Chondrocyte (in vitro differentiated cells): ENCODE results near the gene POLN. TPM values are rescaled to one million over a fixed set of nuclear protein-coding genes. Genes with fewer than 3 reads are reported as not detected.
"Not testable (repeated sequence)": the region's sequence is repeated elsewhere in the genome, so short reads cannot be mapped to it uniquely, and the experiment has no call there.

Experiments used
- DNase-seq: peaks from one replicate; pipeline ENCODE4 v3.0.0; 2021; ENCODE audit warnings: mixed read lengths, low spot score
- H3K27ac Mint-ChIP-seq: one replicate; pipeline ENCODE4 v1.8.0; 2021; ENCODE audit warnings: mild to moderate bottlenecking, moderate library complexity, mixed read lengths; ENCODE audit not compliant: unreplicated experiment
- H3K27me3 Mint-ChIP-seq: 2 replicates; pipeline ENCODE4 v1.8.0; 2021; ENCODE audit warnings: low read depth, mixed read lengths
- H3K36me3 Mint-ChIP-seq: 2 replicates; pipeline ENCODE4 v1.8.0; 2021; ENCODE audit warnings: low read depth, mixed read lengths
- H3K4me1 Mint-ChIP-seq: 2 replicates; pipeline ENCODE4 v1.8.0; 2021; ENCODE audit warnings: low read depth, mild to moderate bottlenecking, mixed read lengths
- H3K4me3 Mint-ChIP-seq: one replicate; pipeline ENCODE4 v1.8.0; 2021; ENCODE audit warnings: mild to moderate bottlenecking, moderate library complexity, mixed read lengths; ENCODE audit not compliant: unreplicated experiment
- H3K9me3 Mint-ChIP-seq: 2 replicates; pipeline ENCODE4 v1.8.0; 2021; ENCODE audit warnings: low read depth, mixed read lengths
- CTCF ChIP-seq: fragments of 200-600 bp; sonication (generic); IDR thresholded peaks from 2 replicates; pipeline ENCODE4 v1.5.0; 2021; ENCODE audit warnings: antibody characterized with exemption, mild to moderate bottlenecking, moderate library complexity
- total RNA-seq: library from RNA; stranded (reverse); gene quantifications from 3 replicates; pipeline ENCODE4 v1.2.1, GENCODE V29; 2021

POLN gene
- total RNA-seq, 1 donor from 2014 or later, result 5.5 TPM

GRCh38 chr4:2219233-2219760 lies 22.6 kb downstream of the POLN start:
- H3K36me3 Mint-ChIP-seq, result no peaks in the 10 kb centered on the region
- H3K27me3 Mint-ChIP-seq, result no peaks in the 10 kb centered on the region
- no peak for TF ChIP-seq CTCF
- DNase-seq, result no peak
- H3K4me1 Mint-ChIP-seq, result peaks cover 6% of the 10 kb centered on the region
- no peak overlapping the region for H3K4me3 Mint-ChIP-seq
- no peak overlapping the region for H3K27ac Mint-ChIP-seq
- H3K9me3 Mint-ChIP-seq, result no peaks in the 10 kb centered on the region

GRCh38 chr4:2218436-2218835 lies 23.5 kb downstream of the POLN start:
- no peak for DNase-seq
- Mint-ChIP-seq H3K4me1 (peaks cover 6% of the 10 kb centered on the region), H3K36me3 (no peaks in the 10 kb centered on the region), H3K27me3 (no peaks in the 10 kb centered on the region), H3K4me3 (no peak overlapping the region), H3K9me3 (no peaks in the 10 kb centered on the region), H3K27ac (no peak overlapping the region)
- no peak for TF ChIP-seq CTCF

GRCh38 chr4:2217726-2218125 lies 24.2 kb downstream of the POLN start:
- TF ChIP-seq CTCF, result no peak
- no peak for DNase-seq

GRCh38 chr4:2212831-2213230 lies 29.1 kb downstream of the POLN start:
- Mint-ChIP-seq H3K27ac (no peak overlapping the region), H3K9me3 (no peaks in the 10 kb centered on the region), H3K36me3 (peaks cover 6% of the 10 kb centered on the region), H3K27me3 (no peaks in the 10 kb centered on the region), H3K4me1 (no peaks in the 10 kb centered on the region), H3K4me3 (no peak overlapping the region)
- no peak for TF ChIP-seq CTCF
- DNase-seq, result no peak

More at GRCh38 chr4:2217726-2218125, 24.2 kb downstream of the POLN start:
- Mint-ChIP-seq H3K27ac (no peak overlapping the region), H3K4me3 (no peak overlapping the region), H3K9me3 (no peaks in the 10 kb centered on the region), H3K4me1 (peaks cover 6% of the 10 kb centered on the region), H3K36me3 (peaks cover under 1% of the 10 kb centered on the region), H3K27me3 (no peaks in the 10 kb centered on the region)

DNA sequence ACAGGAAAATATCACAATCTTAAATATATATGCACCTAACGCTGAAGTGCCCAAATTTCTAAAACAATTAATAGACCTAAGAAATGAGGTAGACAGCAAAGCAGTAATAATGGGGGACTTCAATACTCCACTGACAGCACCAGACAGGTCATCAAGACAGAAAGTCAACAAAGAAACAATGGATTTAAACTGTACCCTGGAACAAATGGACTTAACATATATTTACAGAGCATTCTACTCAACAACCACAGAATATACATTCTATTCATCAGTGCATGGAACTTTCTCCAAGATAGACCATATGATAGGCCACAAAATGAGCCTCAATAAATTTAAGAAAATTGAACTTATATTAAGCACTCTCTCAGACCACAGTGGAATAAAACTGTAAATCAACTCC lies 39.1 kb downstream of the POLN start:
- H3K27me3 Mint-ChIP-seq, H3K4me1 Mint-ChIP-seq, H3K4me3 Mint-ChIP-seq, H3K27ac Mint-ChIP-seq, DNase-seq, H3K9me3 Mint-ChIP-seq: not testable (repeated sequence)
- H3K36me3 Mint-ChIP-seq, result peaks cover 11% of the 10 kb centered on the region

- peaks cover 32% of the 10 kb centered on the region for H3K36me3 Mint-ChIP-seq
- DNase-seq, result no peak
- H3K4me1 Mint-ChIP-seq, result no peaks in the 10 kb centered on the region
- no peak for TF ChIP-seq CTCF
- no peak overlapping the region for H3K4me3 Mint-ChIP-seq
- no peaks in the 10 kb centered on the region for H3K27me3 Mint-ChIP-seq
- no peak overlapping the region for H3K27ac Mint-ChIP-seq
- peaks cover 11% of the 10 kb centered on the region for H3K9me3 Mint-ChIP-seq
These were observed 47.4 kb downstream of the POLN start for GRCh38 chr4:2194496-2194895.
